Thyroid gland (tissue), 4 donors: ENCODE measurements around the gene ATIC.

Experiments used
- CTCF ChIP-seq, 6 experiments: fragments of 200-600 bp in 3 of 6; fragments of 450-650 bp in 3 of 6; sonication (generic) in 3 of 6; IDR thresholded peaks; one replicate each; pipeline ENCODE4 v1.5.1; 2016 to 2019; ENCODE audit warnings: antibody characterized with exemption in 6 of 6, mild to moderate bottlenecking in 2 of 6, inconsistent platforms in 1 of 6, moderate library complexity in 1 of 6
- POLR2A ChIP-seq, 2 donors: fragments of 450-650 bp; IDR thresholded peaks; one replicate each; pipeline ENCODE4 v1.6.1; 2017; ENCODE audit warnings: antibody characterized with exemption in 2 of 2, mild to moderate bottlenecking in 2 of 2, moderate library complexity in 1 of 2

- TF ChIP-seq CTCF (IDR thresholded peaks at IDR 0.05) (no peak), POLR2A (IDR thresholded peaks at IDR 0.05) (no peak)
Measured at GRCh38 chr2:215388002-215388728, 76.3 kb downstream of the ATIC start.
